HEK293T (cell line): ENCODE data around the gene PFKL.

Source experiments
- CTCF ChIA-PET: fragments of 350-600 bp; formaldehyde crosslinking; extraction: SDS; loops from one replicate; lab custom pipeline; 2021; ENCODE audit warnings: antibody characterized with exemption, inconsistent platforms; lab: Yijun Ruan, JAX
- POLR2A ChIA-PET: fragments of 350-600 bp; formaldehyde crosslinking; extraction: SDS; loops from one replicate; lab custom pipeline; 2020; ENCODE audit warnings: antibody characterized with exemption, inconsistent platforms; lab: Yijun Ruan, JAX
- DNase-seq: peaks from one replicate; pipeline ENCODE4 v3.0.0; 2012; ENCODE audit warnings: mixed read lengths; ENCODE audit errors: extremely low spot score
- ARNT ChIP-seq: fragments of 450-650 bp; IDR thresholded peaks from 2 replicates; pipeline ENCODE4 v1.6.1; 2017; ENCODE audit warnings: mild to moderate bottlenecking
- BHLHE40 ChIP-seq: fragments of 450-650 bp; IDR thresholded peaks from 2 replicates; pipeline ENCODE4 v1.6.1; 2016; ENCODE audit warnings: mild to moderate bottlenecking, moderate library complexity, borderline replicate concordance
- CTBP1 ChIP-seq: fragments of 450-650 bp; IDR thresholded peaks from 2 replicates; pipeline ENCODE4 v1.6.1; 2016; ENCODE audit warnings: borderline replicate concordance
- ELF4 ChIP-seq: fragments of 450-650 bp; IDR thresholded peaks from 2 replicates; pipeline ENCODE4 v1.6.1; 2017; ENCODE audit warnings: antibody characterized with exemption
- FOXA1 ChIP-seq: fragments of 450-650 bp; IDR thresholded peaks from 2 replicates; pipeline ENCODE4 v1.6.1; 2016; ENCODE audit warnings: mild to moderate bottlenecking
- FOXK2 ChIP-seq: fragments of 450-650 bp; IDR thresholded peaks from 2 replicates; pipeline ENCODE4 v1.6.1; 2016; ENCODE audit warnings: mild to moderate bottlenecking
- FOXM1 ChIP-seq: fragments of 450-650 bp; IDR thresholded peaks from 2 replicates; pipeline ENCODE4 v1.6.1; 2017; ENCODE audit warnings: mild to moderate bottlenecking, borderline replicate concordance
- HDGF ChIP-seq: fragments of 450-650 bp; IDR thresholded peaks from 2 replicates; pipeline ENCODE4 v1.6.1; 2017; ENCODE audit warnings: antibody characterized with exemption, borderline replicate concordance
- L3MBTL2 ChIP-seq: fragments of 450-650 bp; conservative IDR thresholded peaks from 2 replicates; pipeline ENCODE4 v1.6.1; 2016; ENCODE audit warnings: mild to moderate bottlenecking
- LEF1 ChIP-seq: fragments of 450-650 bp; IDR thresholded peaks from 2 replicates; pipeline ENCODE4 v1.6.1; 2017; ENCODE audit warnings: mild to moderate bottlenecking, borderline replicate concordance
- NFRKB ChIP-seq: fragments of 450-650 bp; IDR thresholded peaks from 2 replicates; pipeline ENCODE4 v1.6.1; 2016; ENCODE audit warnings: mild to moderate bottlenecking, moderate library complexity
- SP1 ChIP-seq: fragments of 450-650 bp; IDR thresholded peaks from 2 replicates; pipeline ENCODE4 v1.6.1; 2017
- SUZ12 ChIP-seq: fragments of 450-650 bp; IDR thresholded peaks from 2 replicates; pipeline ENCODE4 v1.6.1; 2016; ENCODE audit warnings: mild to moderate bottlenecking
- TARDBP ChIP-seq: fragments of 450-650 bp; IDR thresholded peaks from 2 replicates; pipeline ENCODE4 v1.6.1; 2016
- ZNF384 ChIP-seq: fragments of 450-650 bp; IDR thresholded peaks from 2 replicates; pipeline ENCODE4 v1.6.1; 2016
- TF ChIP-seq, protein P1 (sequence below): fragments of 450-650 bp; IDR thresholded peaks from 2 replicates; pipeline ENCODE4 v1.6.1; 2016

The PFKL gene

DNA sequence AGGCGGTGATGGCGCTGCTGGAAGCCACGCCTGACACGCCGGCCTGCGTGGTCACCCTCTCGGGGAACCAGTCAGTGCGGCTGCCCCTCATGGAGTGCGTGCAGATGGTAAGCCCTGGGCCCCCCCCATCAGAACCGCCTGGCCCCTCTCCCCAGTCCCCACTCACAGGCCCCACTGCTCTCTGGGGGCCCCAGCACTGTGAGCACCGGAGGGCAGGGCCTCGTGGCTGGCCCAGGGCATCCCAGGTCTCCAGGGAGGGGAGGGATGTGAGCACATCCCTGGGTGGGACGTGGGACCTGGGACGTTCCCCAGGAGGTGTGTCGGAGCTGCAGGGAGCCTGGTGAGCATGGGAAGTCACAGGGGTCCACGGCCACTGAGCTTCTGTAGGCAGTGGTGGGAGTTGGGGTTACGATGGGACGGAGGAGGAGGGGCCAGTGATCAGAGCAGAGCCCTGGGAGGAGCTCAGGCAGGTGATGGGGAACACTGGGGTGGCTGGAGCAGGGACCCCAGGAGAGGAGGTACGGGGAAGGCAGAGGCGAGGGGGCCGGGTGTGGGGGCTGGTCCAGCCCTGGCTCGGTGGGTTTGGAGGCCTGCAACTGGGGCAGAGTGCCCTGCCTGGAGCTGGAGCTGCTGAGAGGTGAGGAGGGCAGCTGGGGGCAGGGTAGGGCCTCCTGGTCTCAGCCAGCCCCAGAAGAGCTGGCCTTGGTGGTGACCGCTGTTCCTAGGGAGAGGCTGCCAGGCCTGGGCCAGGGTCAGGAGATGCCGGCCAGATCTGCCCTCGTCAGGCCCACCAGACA lies 18.8 kb downstream of the PFKL start:
- TF ChIP-seq FOXM1 (no peak), ELF4 (no peak), FOXK2 (no peak), ZNF384 (no peak), CTBP1 (no peak), L3MBTL2 (no peak), TARDBP (no peak), NFRKB (no peak), HDGF (no peak), LEF1 (no peak), SUZ12 (no peak)
- TF ChIP-seq, protein P1, sequence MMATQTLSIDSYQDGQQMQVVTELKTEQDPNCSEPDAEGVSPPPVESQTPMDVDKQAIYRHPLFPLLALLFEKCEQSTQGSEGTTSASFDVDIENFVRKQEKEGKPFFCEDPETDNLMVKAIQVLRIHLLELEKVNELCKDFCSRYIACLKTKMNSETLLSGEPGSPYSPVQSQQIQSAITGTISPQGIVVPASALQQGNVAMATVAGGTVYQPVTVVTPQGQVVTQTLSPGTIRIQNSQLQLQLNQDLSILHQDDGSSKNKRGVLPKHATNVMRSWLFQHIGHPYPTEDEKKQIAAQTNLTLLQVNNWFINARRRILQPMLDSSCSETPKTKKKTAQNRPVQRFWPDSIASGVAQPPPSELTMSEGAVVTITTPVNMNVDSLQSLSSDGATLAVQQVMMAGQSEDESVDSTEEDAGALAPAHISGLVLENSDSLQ = no peak
- CTCF ChIA-PET = no interaction called here
- no peak for DNase-seq
- POLR2A ChIA-PET = interaction anchor here (1.1 kb wide), 1 partner anchor 20 kb away, joined by 3 read pairs; no protein-coding TSS in a partner anchor

DNA sequence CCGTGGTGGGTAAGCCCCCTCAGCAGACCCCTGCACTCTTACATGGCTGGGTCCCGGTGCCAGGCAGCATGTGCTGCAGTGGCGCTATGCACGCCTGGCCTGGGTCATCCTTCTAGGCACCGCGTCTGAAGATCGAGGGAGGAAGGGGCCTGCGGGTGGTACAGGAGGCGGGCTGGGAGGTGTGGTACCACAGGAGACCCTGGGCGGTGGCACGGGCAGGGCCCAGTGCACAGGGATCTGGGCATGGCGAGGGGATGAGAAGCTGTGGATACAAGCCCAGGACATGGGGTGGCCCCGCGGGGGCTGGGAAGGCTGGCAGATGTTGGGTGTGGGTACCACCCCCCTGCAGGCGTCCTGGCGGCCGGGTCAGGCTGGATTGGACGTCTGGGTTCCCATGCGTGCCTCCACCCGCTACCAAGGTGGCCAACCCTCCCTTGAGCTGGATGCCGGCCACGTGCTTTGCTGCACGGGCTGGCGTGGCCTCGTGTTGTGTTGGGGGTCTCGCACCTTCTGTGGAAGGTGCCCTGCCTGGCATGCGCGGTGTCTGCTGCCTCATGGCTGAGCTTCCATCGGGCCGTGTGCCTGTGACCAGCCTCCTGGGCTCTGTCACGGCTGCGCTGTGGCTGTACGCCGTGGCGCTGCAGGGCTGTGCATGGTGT lies 19.7 kb downstream of the PFKL start:
- no peak for TF ChIP-seq FOXA1
- CTCF ChIA-PET = no interaction called here
- POLR2A ChIA-PET = no interaction called here
- DNase-seq = no peak

DNA sequence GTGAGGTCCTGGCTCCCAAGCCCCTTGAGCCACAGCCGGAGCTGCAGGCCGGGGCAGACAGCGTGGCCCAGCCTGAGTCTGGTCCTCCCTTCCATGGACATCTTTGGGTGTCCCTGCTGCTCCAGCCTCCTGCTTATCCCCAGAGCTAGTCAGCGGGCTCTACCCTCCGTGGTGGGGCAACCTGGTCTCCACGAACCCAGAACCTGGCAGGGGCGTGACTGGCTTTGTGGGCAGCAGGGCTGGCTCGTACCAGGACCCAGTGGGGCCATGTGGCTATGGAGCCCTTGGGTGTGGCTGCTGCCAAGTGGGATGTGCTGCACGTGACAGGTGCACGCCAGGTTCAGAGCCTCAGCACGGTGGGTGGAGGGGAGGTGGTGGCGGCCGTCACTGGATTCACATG lies 21.0 kb downstream of the PFKL start:
- CTCF ChIA-PET = interaction anchor here (0.8 kb wide), 1 partner anchor 17 kb away, joined by 3 read pairs; no protein-coding TSS in a partner anchor
- POLR2A ChIA-PET = no interaction called here
- no peak for DNase-seq
- TF ChIP-seq BHLHE40 (no peak), CTBP1 (no peak), L3MBTL2 (no peak), NFRKB (no peak), TARDBP (no peak), SP1 (no peak)
- TF ChIP-seq, protein P1 = no peak

DNA sequence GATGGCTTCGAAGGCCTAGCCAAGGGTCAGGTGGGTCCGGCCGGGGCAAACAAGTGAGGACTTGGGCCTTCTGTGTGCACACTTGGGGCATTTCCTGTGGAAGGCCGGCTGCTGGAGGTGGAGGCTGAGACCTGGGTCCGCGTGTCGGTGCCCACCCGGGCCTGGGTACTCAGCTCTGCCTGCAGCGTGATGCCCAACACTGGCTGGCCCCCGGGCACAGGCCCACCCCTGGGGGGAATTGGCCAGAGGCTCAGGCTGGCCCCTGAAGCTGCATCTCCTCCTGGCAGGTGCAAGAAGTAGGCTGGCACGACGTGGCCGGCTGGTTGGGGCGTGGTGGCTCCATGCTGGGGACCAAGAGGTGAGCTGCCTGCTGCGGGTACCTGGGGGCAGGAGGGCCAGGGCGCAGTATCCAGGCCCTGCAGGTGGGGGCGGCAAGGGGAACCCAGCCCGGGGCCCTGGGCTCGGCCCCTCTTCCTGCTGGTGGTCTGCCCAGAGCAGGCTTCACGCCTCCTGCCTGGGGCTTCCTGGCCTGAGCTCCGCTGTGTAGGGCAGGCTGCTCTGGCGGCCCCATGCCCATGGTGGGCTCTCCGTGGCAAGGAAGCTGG lies 22.1 kb downstream of the PFKL start:
- no peak for DNase-seq
- TF ChIP-seq HDGF = no peak
- ChIA-PET POLR2A (no interaction called here), CTCF (no interaction called here)

DNA sequence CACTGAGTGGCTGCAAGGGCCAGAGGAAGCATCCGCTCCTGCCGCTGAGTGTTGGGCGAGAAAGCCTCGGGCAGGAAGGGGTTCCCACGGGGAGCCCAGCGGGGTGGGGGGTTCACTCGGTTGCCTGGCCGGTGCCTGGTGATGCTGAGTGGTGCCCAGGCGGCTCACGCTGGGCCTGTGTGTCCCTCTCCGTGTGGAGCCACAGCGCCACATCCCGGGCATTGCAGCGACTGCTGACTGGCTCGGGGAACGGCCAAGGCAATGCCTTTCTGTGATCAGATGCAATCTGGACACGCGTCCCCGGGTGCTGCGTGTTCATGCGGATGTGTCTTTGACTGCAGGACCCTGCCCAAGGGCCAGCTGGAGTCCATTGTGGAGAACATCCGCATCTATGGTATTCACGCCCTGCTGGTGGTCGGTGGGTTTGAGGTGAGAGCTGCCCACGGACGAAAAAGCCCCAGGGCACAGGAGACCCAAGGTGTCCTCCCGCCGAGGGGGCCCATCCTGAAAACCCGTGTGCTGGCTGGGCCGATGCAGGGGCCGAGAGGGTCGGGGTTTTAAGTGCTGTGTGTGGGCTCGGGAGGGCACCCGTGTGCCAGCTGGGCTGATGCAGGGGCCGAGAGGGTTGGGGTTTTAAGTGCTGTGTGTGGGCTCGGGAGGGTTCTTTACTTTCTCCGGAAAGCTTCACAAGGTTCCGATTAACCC lies 22.9 kb downstream of the PFKL start:
- TF ChIP-seq, protein P1 = no peak
- TF ChIP-seq FOXM1 (no peak), NFRKB (no peak)
- CTCF ChIA-PET = no interaction called here
- POLR2A ChIA-PET = no interaction called here
- no peak for DNase-seq

DNA sequence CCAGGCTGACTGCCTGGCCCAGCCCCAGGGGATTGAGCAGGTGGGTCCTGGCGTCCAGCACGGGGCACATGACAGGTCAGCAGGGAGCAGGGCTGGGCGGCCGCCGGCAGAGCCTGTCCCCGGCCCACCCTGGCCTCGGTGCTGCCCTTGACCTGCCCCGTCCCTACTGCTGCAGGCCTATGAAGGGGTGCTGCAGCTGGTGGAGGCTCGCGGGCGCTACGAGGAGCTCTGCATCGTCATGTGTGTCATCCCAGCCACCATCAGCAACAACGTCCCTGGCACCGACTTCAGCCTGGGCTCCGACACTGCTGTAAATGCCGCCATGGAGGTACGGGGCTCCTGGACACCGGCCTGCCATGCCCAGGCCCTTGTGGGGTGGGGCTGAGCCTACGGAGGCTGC lies 23.7 kb downstream of the PFKL start:
- TF ChIP-seq BHLHE40 (no peak), ARNT (no peak), TARDBP (no peak), FOXA1 (no peak), HDGF (no peak), NFRKB (no peak), L3MBTL2 (no peak), SP1 (no peak), FOXM1 (no peak), FOXK2 (no peak), ELF4 (no peak), CTBP1 (no peak), SUZ12 (no peak), LEF1 (no peak), ZNF384 (no peak)
- TF ChIP-seq, protein P1 = no peak
- CTCF ChIA-PET = no interaction called here
- DNase-seq = no peak
- POLR2A ChIA-PET = no interaction called here
